Adrenal gland (tissue), 12 donors: Measurements from ENCODE around the gene TCP11L2. TPM values are rescaled to one million over a fixed set of nuclear protein-coding genes. Genes with fewer than 3 reads are reported as not detected.
"Not testable (repeated sequence)": the region's sequence is repeated elsewhere in the genome, so short reads cannot be mapped to it uniquely, and the experiment has no call there.

ENCODE experiments used
- DNase-seq, 7 donors: peaks; one replicate each; pipeline ENCODE4 v3.0.0-alpha.2; 2019 to 2020
- H3K27ac ChIP-seq, 5 donors: fragments of 200-600 bp; sonication (generic) in 4 of 5; 1 replicate in 3 of 5; 2 replicates in 2 of 5; pipeline versions ENCODE4 v1.5.1 to v1.8.0; 2016 to 2020; ENCODE audit warnings: mild to moderate bottlenecking in 1 of 5
- H3K27me3 ChIP-seq: fragments of 200-600 bp; 2 replicates; pipeline ENCODE4 v1.8.0; 2021
- H3K36me3 ChIP-seq, 2 donors: fragments of 200-600 bp; replicated peaks in 1 of 2; 1 replicate in 1 of 2; 2 replicates in 1 of 2; pipeline versions ENCODE4 v1.5.1 to v1.8.0; 2018 to 2022
- H3K4me1 ChIP-seq, 2 donors: fragments of 200-600 bp; replicated peaks in 1 of 2; 1 replicate in 1 of 2; 2 replicates in 1 of 2; pipeline versions ENCODE4 v1.5.1 to v1.8.0; 2018 to 2021
- H3K4me3 ChIP-seq, 4 donors: fragments of 200-600 bp; sonication (generic) in 3 of 4; one replicate each; pipeline ENCODE4 v1.5.1; 2016 to 2018
- H3K9me3 ChIP-seq, 3 donors: fragments of 200-600 bp; sonication (generic) in 1 of 3; replicated peaks in 1 of 3; 1 replicate in 2 of 3; 2 replicates in 1 of 3; pipeline versions ENCODE4 v1.5.1 to v1.8.0; 2016 to 2021
- POLR2A ChIP-seq, 2 donors: fragments of 450-650 bp; IDR thresholded peaks; one replicate each; pipeline ENCODE4 v1.6.1; 2017; ENCODE audit warnings: antibody characterized with exemption in 2 of 2, mild to moderate bottlenecking in 2 of 2, moderate library complexity in 1 of 2
- WGBS, 4 donors: extraction: QIAGEN DNeasy Blood & Tissue Kit in 2 of 4; methylation state at CpG; one replicate each; pipeline versions ENCODE4 v1.1.5 to v1.1.7; 2013 to 2017; 5-methylcytosine and 5-hydroxymethylcytosine counted together
- intact Hi-C, 2 donors: fragments of 100-400 bp; cut with DNase I; formaldehyde crosslinking; loops; one replicate each; pipeline versions ENCODE4 v1.14.1 to v1.15.0; 2022 to 2023
- polyA plus RNA-seq, 3 donors: library from polyadenylated mRNA; stranded (reverse); fragments of 200-250 nt in 2 of 3; fragments of 350-450 nt in 1 of 3; fragmentation: Illumina TruSeq in 1 of 3; extraction: RNeasy Lipid Tissue Mini Kit (QIAGEN cat#74804) in 1 of 3; gene quantifications; one replicate each; pipeline ENCODE4 v1.2.3, GENCODE V29; 2013 to 2014
- total RNA-seq, 9 donors: library from RNA; depleted of rRNA in 4 of 9; stranded (reverse); fragments of >200 nt in 4 of 9; fragments of 120-200 nt in 1 of 9; fragmentation: NEBNext Ultra II Directional in 1 of 9; extraction: Animal tissue kit (Norgen Biotek cat#: 25700) in 1 of 9; gene quantifications; one replicate each; pipeline versions ENCODE4 v1.1.0 to v1.2.4, GENCODE V29; 2013 to 2023
- TF ChIP-seq, protein P1 (sequence below), 6 experiments: fragments of 450-650 bp in 4 of 6; fragments of 200-600 bp in 2 of 6; sonication (generic) in 1 of 6; IDR thresholded peaks; 1 replicate in 5 of 6; 2 replicates in 1 of 6; pipeline versions ENCODE4 v1.5.1 to v1.8.0; 2016 to 2021; ENCODE audit warnings: antibody characterized with exemption in 6 of 6, mild to moderate bottlenecking in 2 of 6, moderate library complexity in 1 of 6
- donor health status: healthy with polysubstance abuse.
- donor health status: Bipolar disorder and iron deficiency.
- donor health status: DM: yes; HTN: yes; CAD: no.
- donor health status: DM: no; HTN: no; CAD: no.
- donor health status: DM: no; HTN: no; CAD: no.
- donor health status: DM: yes; HTN: yes; CAD: no.

The TCP11L2 gene
- total and polyA plus RNA-seq, 12 donors = 2.3 to 70.4 (median 37.5) TPM

GRCh38 chr12:106282457-106283097 lies 20.0 kb upstream of the TCP11L2 start:
- no peaks in the 10 kb centered on the region for H3K9me3 ChIP-seq
- no peaks in the 10 kb centered on the region for H3K4me1 ChIP-seq
- H3K4me3 ChIP-seq = no peak overlapping the region
- intact Hi-C loops = loop anchor here in 1 of 2 donors (5.0 kb wide), 1 partner anchor 55 kb away; no protein-coding TSS in a partner anchor
- H3K36me3 ChIP-seq = no peaks in the 10 kb centered on the region
- WGBS, 4 donors = 19 to 27% (median 25%) methylated on average over 7 of the region's 7 CpGs
- TF ChIP-seq POLR2A (IDR thresholded peaks at IDR 0.05) = no peak
- TF ChIP-seq, protein P1, sequence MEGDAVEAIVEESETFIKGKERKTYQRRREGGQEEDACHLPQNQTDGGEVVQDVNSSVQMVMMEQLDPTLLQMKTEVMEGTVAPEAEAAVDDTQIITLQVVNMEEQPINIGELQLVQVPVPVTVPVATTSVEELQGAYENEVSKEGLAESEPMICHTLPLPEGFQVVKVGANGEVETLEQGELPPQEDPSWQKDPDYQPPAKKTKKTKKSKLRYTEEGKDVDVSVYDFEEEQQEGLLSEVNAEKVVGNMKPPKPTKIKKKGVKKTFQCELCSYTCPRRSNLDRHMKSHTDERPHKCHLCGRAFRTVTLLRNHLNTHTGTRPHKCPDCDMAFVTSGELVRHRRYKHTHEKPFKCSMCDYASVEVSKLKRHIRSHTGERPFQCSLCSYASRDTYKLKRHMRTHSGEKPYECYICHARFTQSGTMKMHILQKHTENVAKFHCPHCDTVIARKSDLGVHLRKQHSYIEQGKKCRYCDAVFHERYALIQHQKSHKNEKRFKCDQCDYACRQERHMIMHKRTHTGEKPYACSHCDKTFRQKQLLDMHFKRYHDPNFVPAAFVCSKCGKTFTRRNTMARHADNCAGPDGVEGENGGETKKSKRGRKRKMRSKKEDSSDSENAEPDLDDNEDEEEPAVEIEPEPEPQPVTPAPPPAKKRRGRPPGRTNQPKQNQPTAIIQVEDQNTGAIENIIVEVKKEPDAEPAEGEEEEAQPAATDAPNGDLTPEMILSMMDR (IDR thresholded peaks at IDR 0.05) = peak; percentile 77 to 88 (median 82)
- H3K27me3 ChIP-seq = no peaks in the 10 kb centered on the region
- no peak overlapping the region for H3K27ac ChIP-seq
- DNase-seq = peak; percentile 53 to 75 (median 69)

GRCh38 chr12:106284358-106285105 lies 18.0 kb upstream of the TCP11L2 start:
- H3K36me3 ChIP-seq = no peaks in the 10 kb centered on the region
- H3K4me3 ChIP-seq = no peak overlapping the region
- peak overlapping the region in 3 of 5 donors; percentile 15 to 33 (median 23) for H3K27ac ChIP-seq
- intact Hi-C loops = loop anchor here in 1 of 2 donors (5.0 kb wide), 1 partner anchor 57 kb away; no protein-coding TSS in a partner anchor
- no peaks in the 10 kb centered on the region for H3K27me3 ChIP-seq
- 36 to 45% (median 39%) methylated on average over 10 of the region's 10 CpGs for WGBS, 4 donors
- TF ChIP-seq POLR2A (IDR thresholded peaks at IDR 0.05) = no peak
- TF ChIP-seq, protein P1 (IDR thresholded peaks at IDR 0.05) = no peak
- peak in 3 of 7 donors; percentile 37 to 59 (median 39) for DNase-seq
- no peaks in the 10 kb centered on the region for H3K9me3 ChIP-seq
- H3K4me1 ChIP-seq = peaks cover 0 to 4% of the 10 kb centered on the region in 2 donors

- no peak overlapping the region for H3K4me3 ChIP-seq
- H3K9me3 ChIP-seq = no peaks in the 10 kb centered on the region
- no peak overlapping the region for H3K27ac ChIP-seq
- intact Hi-C loops = no loop called here
- DNase-seq = no peak
- H3K36me3 ChIP-seq = no peaks in the 10 kb centered on the region
- H3K27me3 ChIP-seq = no peaks in the 10 kb centered on the region
- H3K4me1 ChIP-seq = peaks cover 0 to 4% of the 10 kb centered on the region in 2 donors
- WGBS, 4 donors = 88 to 92% (median 90%) methylated on average over 4 of the region's 4 CpGs
- TF ChIP-seq POLR2A (IDR thresholded peaks at IDR 0.05) = no peak
- TF ChIP-seq, protein P1 (IDR thresholded peaks at IDR 0.05) = no peak
These were observed 16.6 kb upstream of the TCP11L2 start for GRCh38 chr12:106285982-106286381.

- intact Hi-C loops = not testable (repeated sequence)
- WGBS, 4 donors = 79 to 85% (median 84%) methylated on average over 14 of the region's 14 CpGs
These were observed 15.9 kb upstream of the TCP11L2 start for GRCh38 chr12:106286576-106287162.

More at GRCh38 chr12:106286576-106287162, 15.9 kb upstream of the TCP11L2 start:
- H3K4me1 ChIP-seq, H3K27me3 ChIP-seq, DNase-seq, H3K27ac ChIP-seq, H3K36me3 ChIP-seq, H3K4me3 ChIP-seq, H3K9me3 ChIP-seq: not testable (repeated sequence)
